ENCODE measurements around the gene ZNF385C.

Gene ZNF385C

DNA sequence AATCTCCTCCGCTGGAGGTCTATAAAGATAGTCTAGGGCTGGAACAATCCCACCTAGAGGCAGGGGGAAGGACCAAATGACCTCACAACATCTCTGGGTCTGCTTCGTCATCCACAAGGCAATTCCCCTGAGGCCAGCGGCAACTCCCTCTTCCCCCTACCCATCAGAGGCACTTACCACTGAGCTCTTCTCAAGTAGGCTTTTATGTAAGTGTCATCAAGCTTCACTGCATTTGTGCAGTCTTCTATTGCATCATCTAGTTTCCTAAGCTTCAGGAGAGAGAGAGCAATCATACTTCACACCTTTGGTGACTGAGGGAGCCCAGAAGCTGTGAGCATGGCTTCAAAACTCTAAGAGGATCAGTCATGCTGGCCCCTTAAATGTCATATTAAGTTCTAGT lies 110.6 kb downstream of the ZNF385C start:
- H3K4me3 ChIP-seq (ENCODE audit: low read depth, low read length): no peak overlapping the region
- no peak for DNase-seq (ENCODE audit: low read depth)

GRCh38 chr17:41986634-41987033 lies 111.6 kb downstream of the ZNF385C start:
- no peak for DNase-seq (ENCODE audit: low read depth)
- no peak for TF ChIP-seq CTCF (IDR thresholded peaks at IDR 0.05; ENCODE audit: insufficient read depth, low read depth, low read length, missing control alignments)
- no peak overlapping the region for H3K4me3 ChIP-seq (ENCODE audit: low read depth, low read length)

More for the DNA sequence above, 110.6 kb downstream of the ZNF385C start:
- TF ChIP-seq CTCF (IDR thresholded peaks at IDR 0.05; ENCODE audit: insufficient read depth, low read depth, low read length, missing control alignments): no peak

DNA sequence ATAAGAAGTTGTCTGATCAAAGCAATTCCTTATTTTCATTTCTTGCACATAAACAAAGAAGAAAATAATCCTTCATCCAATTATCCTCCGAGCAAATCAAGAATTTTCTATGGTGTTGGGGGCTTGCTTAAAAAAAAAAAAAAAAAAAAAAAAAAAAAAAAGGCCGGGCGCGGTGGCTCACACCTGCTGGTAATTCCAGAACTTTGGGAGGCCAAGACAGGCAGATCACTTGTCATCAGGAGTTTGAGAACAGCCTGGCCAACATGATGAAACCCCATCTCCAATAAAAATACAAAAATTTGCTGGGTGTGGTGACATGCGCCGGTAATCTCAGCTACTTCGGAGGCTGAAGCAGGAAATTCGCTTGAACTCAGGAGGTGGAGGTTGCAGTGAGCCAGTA lies 112.4 kb downstream of the ZNF385C start:
- no peak for TF ChIP-seq CTCF (IDR thresholded peaks at IDR 0.05; ENCODE audit: insufficient read depth, low read depth, low read length, missing control alignments)
- DNase-seq (ENCODE audit: low read depth): no peak
- H3K4me3 ChIP-seq (ENCODE audit: low read depth, low read length): no peak overlapping the region

DNA sequence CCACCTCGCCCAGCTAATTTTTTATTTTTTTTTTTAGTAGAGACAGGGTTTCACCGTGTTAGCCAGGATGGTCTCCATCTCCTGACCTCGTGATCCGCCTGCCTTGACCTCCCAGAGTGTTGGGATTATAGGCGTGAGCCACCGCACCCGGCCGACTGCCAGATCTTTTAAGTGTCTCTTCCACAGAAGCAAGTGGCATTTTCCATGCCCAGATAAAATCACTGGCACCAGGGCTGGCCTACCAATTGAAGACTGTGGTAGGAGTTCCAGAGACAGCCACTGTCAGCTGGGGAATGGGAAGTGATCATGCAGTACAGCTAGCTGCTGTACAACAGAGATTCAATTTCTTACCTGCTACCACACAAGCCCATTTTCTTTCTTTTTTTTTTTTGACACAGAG lies 113.8 kb downstream of the ZNF385C start:
- no peak for DNase-seq (ENCODE audit: low read depth)
- TF ChIP-seq CTCF (IDR thresholded peaks at IDR 0.05; ENCODE audit: insufficient read depth, low read depth, low read length, missing control alignments): no peak
- H3K4me3 ChIP-seq (ENCODE audit: low read depth, low read length): no peak overlapping the region

DNA sequence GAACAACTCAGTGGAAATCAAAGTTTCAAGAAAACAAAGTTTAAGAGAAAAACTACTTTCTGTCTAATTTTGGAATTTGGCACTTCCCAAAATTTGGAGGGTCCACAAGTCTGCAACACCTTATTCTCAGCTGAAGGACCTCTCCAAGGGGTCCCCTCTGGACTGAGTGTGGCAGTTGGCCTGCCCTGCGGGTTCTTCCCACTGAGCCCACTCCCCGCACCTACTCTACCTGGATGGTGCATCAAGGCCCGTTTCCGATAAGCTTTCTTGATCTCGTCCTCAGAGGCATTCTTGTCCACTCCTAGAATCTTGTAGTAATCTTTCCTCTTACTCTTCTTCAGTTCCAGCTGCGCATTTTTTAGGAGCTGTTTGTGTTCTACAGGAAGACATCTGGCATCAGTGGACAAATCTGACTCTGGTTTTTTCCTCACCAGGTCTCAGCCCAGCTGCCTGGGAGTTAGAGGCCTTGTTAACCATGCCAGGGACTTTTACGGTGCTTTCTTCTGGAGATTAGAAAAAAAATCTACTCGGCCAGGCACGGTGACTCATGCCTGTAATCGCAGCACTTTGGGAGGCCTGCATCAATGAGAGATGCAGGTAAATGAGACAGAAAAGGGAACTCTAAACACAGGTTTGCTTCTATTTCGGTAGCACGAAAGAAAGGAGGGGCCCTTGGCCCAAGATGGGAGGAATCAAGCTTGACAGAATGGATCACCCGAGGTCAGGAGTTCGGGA lies 116.1 kb downstream of the ZNF385C start:
- TF ChIP-seq CTCF (IDR thresholded peaks at IDR 0.05; ENCODE audit: insufficient read depth, low read depth, low read length, missing control alignments): no peak
- H3K4me3 ChIP-seq (ENCODE audit: low read depth, low read length): no peak overlapping the region
- no peak for DNase-seq (ENCODE audit: low read depth)

- H3K4me3 ChIP-seq (ENCODE audit: low read depth, low read length): no peak overlapping the region
- TF ChIP-seq CTCF (IDR thresholded peaks at IDR 0.05; ENCODE audit: insufficient read depth, low read depth, low read length, missing control alignments): no peak
- DNase-seq (ENCODE audit: low read depth): no peak
These were observed 120.3 kb downstream of the ZNF385C start for GRCh38 chr17:41977991-41978390.

Data from GM12865 (cell line).